Kidney (tissue), 14 donors: ENCODE data around the gene HEG1. TPM values are rescaled to one million over a fixed set of nuclear protein-coding genes. Genes with fewer than 3 reads are reported as not detected.

Experiments
- DNase-seq, 5 donors: peaks; one replicate each; pipeline ENCODE4 v3.0.0-alpha.2; 2013 to 2020
- FAIRE-seq: peaks from 2 replicates; lab custom pipeline; 2012; peaks lifted over from hg19 to GRCh38; lab: Jason Lieb, UNC
- H3K27ac ChIP-seq, 2 donors: one replicate each; pipeline ENCODE4 v1.7.0; 2013; ENCODE audit warnings: low read depth in 2 of 2, low read length in 2 of 2, inconsistent platforms in 1 of 2
- H3K27me3 ChIP-seq: one replicate; pipeline ENCODE4 v1.7.1; 2013; ENCODE audit warnings: low read length, inconsistent platforms; ENCODE audit not compliant: control insufficient read depth, insufficient read depth
- H3K36me3 ChIP-seq, 3 donors: one replicate each; pipeline versions ENCODE4 v1.7.0 to v1.7.1; 2013; ENCODE audit warnings: low read length in 3 of 3, control low read depth in 1 of 3, inconsistent platforms in 1 of 3; ENCODE audit not compliant: insufficient read depth in 3 of 3, control insufficient read depth in 2 of 3
- H3K4me1 ChIP-seq, 3 donors: one replicate each; pipeline versions ENCODE4 v1.7.0 to v1.7.1; 2013; ENCODE audit warnings: low read length in 3 of 3, inconsistent platforms in 1 of 3, low read depth in 1 of 3; ENCODE audit not compliant: control insufficient read depth in 2 of 3, insufficient read depth in 2 of 3
- H3K4me3 ChIP-seq, 3 donors: one replicate each; pipeline versions ENCODE4 v1.7.0 to v1.8.1; 2013; ENCODE audit warnings: low read length in 3 of 3, control low read depth in 1 of 3, inconsistent platforms in 1 of 3
- H3K9ac ChIP-seq, 3 donors: one replicate each; pipeline versions ENCODE4 v1.7.0 to v1.7.1; 2013; ENCODE audit warnings: low read length in 3 of 3, control low read depth in 1 of 3, inconsistent platforms in 1 of 3
- H3K9me3 ChIP-seq, 3 donors: one replicate each; pipeline versions ENCODE4 v1.7.0 to v1.7.1; 2013; ENCODE audit warnings: low read length in 3 of 3, control low read depth in 1 of 3, inconsistent platforms in 1 of 3; ENCODE audit not compliant: control insufficient read depth in 2 of 3, insufficient read depth in 1 of 3
- intact Hi-C: fragments of 100-400 bp; cut with DNase I; formaldehyde crosslinking; loops from one replicate; pipeline ENCODE4 v1.11.1; 2022
- polyA plus RNA-seq: library from polyadenylated mRNA; stranded (reverse); fragments of 350-450 nt; fragmentation: Illumina TruSeq; extraction: RNeasy Lipid Tissue Mini Kit (QIAGEN cat#74804); gene quantifications from one replicate; pipeline ENCODE4 v1.2.3, GENCODE V29; 2014; ENCODE audit warnings: low read depth, low replicate concordance; ENCODE audit not compliant: insufficient read depth
- total RNA-seq: library from RNA; stranded (reverse); fragmentation: NEBNext Ultra II Directional; extraction: Animal tissue kit (Norgen Biotek cat#: 25700); gene quantifications from one replicate; pipeline ENCODE4 v1.2.1, GENCODE V29; 2021
- TF ChIP-seq, protein P1 (sequence below): IDR thresholded peaks from 3 replicates; pipeline ENCODE4 v1.5.1; 2012; ENCODE audit warnings: mild to moderate bottlenecking, moderate library complexity, borderline replicate concordance; ENCODE audit not compliant: insufficient read depth; ENCODE audit errors: extremely low read depth
- donor health status: control.
- donor health status: control.
- donor health status: control.
- donor health status: control.
- donor health status: control.
- donor health status: DM: yes; HTN: yes; CAD: no.
- donor health status: Normal renal cell carcinoma (clear cell type).

The HEG1 gene
- total and polyA plus RNA-seq, 2 donors from 2014 or later = 10.3 to 96.3 TPM

DNA sequence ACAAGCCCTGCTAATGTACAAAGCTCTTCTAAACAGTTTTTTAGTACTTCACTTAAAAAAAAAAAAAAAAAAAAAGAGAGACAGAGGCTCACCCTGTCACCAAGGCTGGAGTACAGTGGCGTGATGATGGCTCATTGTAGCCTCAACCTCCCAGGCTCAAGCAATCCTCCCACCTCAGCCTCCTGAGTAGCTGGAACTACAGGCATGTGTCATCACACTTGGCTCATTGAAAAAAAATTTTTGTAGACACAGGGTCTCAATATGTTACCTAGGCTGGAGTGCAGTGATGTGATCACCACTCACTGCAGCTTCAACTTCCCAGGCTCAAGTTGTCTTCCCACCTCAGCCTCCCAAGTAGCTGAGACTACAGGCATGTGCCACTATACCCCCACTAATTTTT is 47.6 kb upstream of the HEG1 start:
- no peaks in the 10 kb centered on the region for H3K27me3 ChIP-seq
- H3K9me3 ChIP-seq = no peaks in the 10 kb centered on the region
- no peaks in the 10 kb centered on the region for H3K4me1 ChIP-seq
- DNase-seq (no peak), FAIRE-seq (no peak)
- H3K36me3 ChIP-seq = no peaks in the 10 kb centered on the region
- no peak overlapping the region for H3K9ac ChIP-seq
- intact Hi-C loops = no loop called here
- H3K27ac ChIP-seq = no peak overlapping the region
- H3K4me3 ChIP-seq = no peak overlapping the region
- TF ChIP-seq, protein P1, sequence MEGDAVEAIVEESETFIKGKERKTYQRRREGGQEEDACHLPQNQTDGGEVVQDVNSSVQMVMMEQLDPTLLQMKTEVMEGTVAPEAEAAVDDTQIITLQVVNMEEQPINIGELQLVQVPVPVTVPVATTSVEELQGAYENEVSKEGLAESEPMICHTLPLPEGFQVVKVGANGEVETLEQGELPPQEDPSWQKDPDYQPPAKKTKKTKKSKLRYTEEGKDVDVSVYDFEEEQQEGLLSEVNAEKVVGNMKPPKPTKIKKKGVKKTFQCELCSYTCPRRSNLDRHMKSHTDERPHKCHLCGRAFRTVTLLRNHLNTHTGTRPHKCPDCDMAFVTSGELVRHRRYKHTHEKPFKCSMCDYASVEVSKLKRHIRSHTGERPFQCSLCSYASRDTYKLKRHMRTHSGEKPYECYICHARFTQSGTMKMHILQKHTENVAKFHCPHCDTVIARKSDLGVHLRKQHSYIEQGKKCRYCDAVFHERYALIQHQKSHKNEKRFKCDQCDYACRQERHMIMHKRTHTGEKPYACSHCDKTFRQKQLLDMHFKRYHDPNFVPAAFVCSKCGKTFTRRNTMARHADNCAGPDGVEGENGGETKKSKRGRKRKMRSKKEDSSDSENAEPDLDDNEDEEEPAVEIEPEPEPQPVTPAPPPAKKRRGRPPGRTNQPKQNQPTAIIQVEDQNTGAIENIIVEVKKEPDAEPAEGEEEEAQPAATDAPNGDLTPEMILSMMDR = no peak

DNA sequence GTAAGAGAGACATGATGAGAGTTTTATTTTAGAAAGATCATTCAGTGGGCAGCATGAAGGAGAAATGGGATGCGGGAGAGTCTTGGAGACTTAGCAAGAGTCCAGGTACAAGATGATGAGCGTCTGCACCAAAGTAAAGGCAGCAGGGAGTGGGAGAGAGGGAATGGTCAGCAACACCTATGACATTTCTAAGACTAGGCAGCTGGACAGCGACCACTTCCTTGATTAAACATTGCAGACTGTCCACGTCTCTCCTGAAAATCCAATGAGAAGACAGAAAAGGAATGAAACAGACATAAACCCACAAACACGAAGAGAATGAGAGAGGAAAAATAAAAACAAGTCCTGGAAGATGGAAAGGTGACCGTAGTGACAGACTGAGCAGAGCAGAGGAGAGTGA is 46.7 kb upstream of the HEG1 start:
- no peaks in the 10 kb centered on the region for H3K27me3 ChIP-seq
- H3K4me3 ChIP-seq = no peak overlapping the region
- TF ChIP-seq, protein P1 = no peak
- FAIRE-seq (no peak), DNase-seq (no peak)
- H3K36me3 ChIP-seq = no peaks in the 10 kb centered on the region
- intact Hi-C loops = no loop called here
- no peaks in the 10 kb centered on the region for H3K4me1 ChIP-seq
- H3K9me3 ChIP-seq = no peaks in the 10 kb centered on the region
- H3K27ac ChIP-seq = no peak overlapping the region
- no peak overlapping the region for H3K9ac ChIP-seq

DNA sequence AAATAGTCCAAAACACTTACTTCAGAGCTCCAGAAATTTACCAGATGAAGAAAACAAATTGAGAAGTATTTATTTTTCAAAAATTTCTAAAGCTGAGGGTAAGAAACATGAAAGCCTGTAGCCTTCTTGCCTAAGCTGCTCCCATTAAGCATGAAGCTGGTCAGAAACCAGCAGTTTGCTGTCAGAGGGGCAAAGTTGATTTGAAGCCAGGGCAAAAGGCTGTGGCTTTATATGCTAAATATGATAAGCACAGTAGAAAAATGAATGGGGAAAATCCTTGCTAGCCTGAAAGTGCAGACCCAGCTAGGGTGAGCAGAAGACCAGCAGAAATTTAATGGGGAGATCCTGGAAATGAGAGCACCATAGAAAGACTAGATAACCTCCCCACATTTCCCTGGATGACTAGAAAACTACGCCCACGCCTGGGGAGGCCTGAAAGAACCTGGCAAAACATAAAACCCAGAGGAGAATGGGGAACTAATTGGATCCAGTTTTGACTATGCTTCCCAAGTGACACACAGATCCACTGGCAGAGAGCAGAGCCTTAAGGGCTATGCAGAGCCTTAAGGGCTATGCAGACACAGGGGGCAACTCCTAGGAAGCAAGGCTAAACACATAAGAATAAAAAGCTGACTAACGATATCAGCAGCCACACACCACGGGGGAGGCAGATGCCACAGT is 43.0 kb upstream of the HEG1 start:
- FAIRE-seq (no peak), DNase-seq (no peak)
- H3K36me3 ChIP-seq = no peaks in the 10 kb centered on the region
- H3K27me3 ChIP-seq = no peaks in the 10 kb centered on the region
- intact Hi-C loops = no loop called here
- no peak overlapping the region for H3K4me3 ChIP-seq
- no peak overlapping the region for H3K27ac ChIP-seq
- TF ChIP-seq, protein P1 = no peak
- no peaks in the 10 kb centered on the region for H3K9me3 ChIP-seq
- H3K9ac ChIP-seq = no peak overlapping the region
- H3K4me1 ChIP-seq = no peaks in the 10 kb centered on the region

DNA sequence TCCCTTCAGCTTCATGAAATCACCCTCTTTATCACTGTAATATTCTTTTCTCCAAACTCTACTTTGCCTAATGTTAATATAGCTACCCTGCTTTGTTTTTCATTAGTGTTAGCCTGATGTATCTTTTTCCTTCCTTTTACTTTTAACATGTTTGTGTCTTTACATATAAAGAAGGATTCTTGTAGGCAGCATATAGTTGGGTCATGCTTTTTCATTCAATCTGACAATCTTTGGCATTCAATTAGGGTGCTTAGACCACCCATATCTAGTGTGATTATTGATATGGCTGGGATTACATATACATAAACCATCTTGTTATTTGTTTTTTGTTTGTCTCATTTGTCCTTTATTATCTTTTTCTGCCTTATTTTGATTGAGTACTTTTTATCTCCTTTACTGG is 34.9 kb upstream of the HEG1 start:
- no peak overlapping the region for H3K27ac ChIP-seq
- DNase-seq (no peak), FAIRE-seq (no peak)
- H3K4me3 ChIP-seq = no peak overlapping the region
- H3K36me3 ChIP-seq = no peaks in the 10 kb centered on the region
- TF ChIP-seq, protein P1 = no peak
- H3K9me3 ChIP-seq = no peaks in the 10 kb centered on the region
- H3K27me3 ChIP-seq = no peaks in the 10 kb centered on the region
- no peaks in the 10 kb centered on the region for H3K4me1 ChIP-seq
- intact Hi-C loops = no loop called here
- no peak overlapping the region for H3K9ac ChIP-seq
